K562 (cell line): ENCODE data around the gene TIMM8A. TPM values are rescaled to one million over a fixed set of nuclear protein-coding genes. Genes with fewer than 3 reads are reported as not detected.

Experiments
- CBFB ChIP-seq: sonication (generic); formaldehyde crosslinking; IDR thresholded peaks from 2 replicates; pipeline ENCODE4 v1.4.0; 2020; ENCODE audit warnings: mild to moderate bottlenecking, missing genetic modification reagents
- CBX5 ChIP-seq: IDR thresholded peaks from 2 replicates; pipeline ENCODE4 v1.6.1; 2014; ENCODE audit warnings: low read depth, borderline replicate concordance
- CEBPZ ChIP-seq: fragments of 150-350 bp; IDR thresholded peaks from 2 replicates; pipeline ENCODE4 v1.6.1; 2014; ENCODE audit warnings: low read depth, mild to moderate bottlenecking, low read length, borderline replicate concordance
- CHD4 ChIP-seq: fragments of 200-600 bp; sonication (generic); IDR thresholded peaks from 3 replicates; pipeline ENCODE4 v1.6.1; 2012; ENCODE audit warnings: low read depth, mild to moderate bottlenecking, mixed read lengths, low read length, inconsistent platforms; ENCODE audit not compliant: insufficient read depth, insufficient replicate concordance, poor library complexity, severe bottlenecking
- E2F3 ChIP-seq: fragments of 250-450 bp; sonication (Bioruptor Pico); IDR thresholded peaks from 2 replicates; pipeline ENCODE4 v1.4.0; 2020; ENCODE audit warnings: mild to moderate bottlenecking
- KAT7 ChIP-seq: sonication (generic); formaldehyde crosslinking; IDR thresholded peaks from 2 replicates; pipeline ENCODE4 v1.8.0; 2022; ENCODE audit warnings: missing genetic modification reagents, mild to moderate bottlenecking, borderline replicate concordance
- KAT8 ChIP-seq: fragments of 450-650 bp; IDR thresholded peaks from 2 replicates; pipeline ENCODE4 v1.6.1; 2016; ENCODE audit warnings: low read depth, mild to moderate bottlenecking
- MLLT1 ChIP-seq, 2 experiments: fragments of 450-650 bp; IDR thresholded peaks; 2 replicates each; pipeline ENCODE4 v1.6.1; 2016
- NFIC ChIP-seq: fragments of 450-650 bp; IDR thresholded peaks from 2 replicates; pipeline ENCODE4 v1.6.1; 2017; ENCODE audit warnings: mild to moderate bottlenecking, inconsistent platforms
- SOX6 ChIP-seq: fragments of 450-650 bp; IDR thresholded peaks from 2 replicates; pipeline ENCODE4 v1.6.1; 2014; ENCODE audit warnings: mild to moderate bottlenecking
- U2AF2 ChIP-seq: fragments of 200-400 bp; formaldehyde crosslinking; optimal IDR thresholded peaks from 2 replicates; pipeline ENCODE3; 2017; ENCODE audit warnings: low read depth, mild to moderate bottlenecking, low read length
- ZC3H11A ChIP-seq: IDR thresholded peaks from 2 replicates; pipeline ENCODE4 v1.6.1; 2012; ENCODE audit warnings: low read depth, low read length, improper control_type of control experiment
- ZFP91 ChIP-seq: sonication (generic); formaldehyde crosslinking; IDR thresholded peaks from 2 replicates; pipeline ENCODE4 v1.8.0; 2022; ENCODE audit warnings: mild to moderate bottlenecking, missing genetic modification reagents
- ZNF253 ChIP-seq: fragments of 250-450 bp; sonication (Bioruptor Pico); conservative IDR thresholded peaks from 2 replicates; pipeline ENCODE4 v1.6.1; 2021; ENCODE audit warnings: mild to moderate bottlenecking
- ZNF695 ChIP-seq: fragments of 450-650 bp; formaldehyde crosslinking; IDR thresholded peaks from 2 replicates; pipeline ENCODE4 v1.4.0; 2020; ENCODE audit warnings: mild to moderate bottlenecking, moderate library complexity
- ZNF79 ChIP-seq: fragments of 250-450 bp; sonication (Bioruptor Pico); IDR thresholded peaks from 2 replicates; pipeline ENCODE4 v1.4.0; 2020; ENCODE audit warnings: low read depth, mild to moderate bottlenecking, moderate library complexity
- polyA plus RNA-seq, 8 experiments: library from polyadenylated mRNA; depleted of rRNA in 4 of 8; stranded (reverse) in 5 of 8; unstranded in 3 of 8; fragments of >200 nt; fragmentation: Nextera tagmentation in 2 of 8; fragmentation: Illumina TruSeq in 1 of 8; extraction: Ambion mirVana in 2 of 8; extraction: Trizol in 1 of 8; gene quantifications; 2 replicates each; pipeline versions ENCODE4 v1.2.1 to v1.2.3, GENCODE V29; 2011 to 2014; ENCODE audit warnings: inconsistent platforms in 1 of 8, missing spikeins in 1 of 8
- total RNA-seq, 7 experiments: library from RNA; depleted of rRNA in 6 of 7; stranded (reverse); fragments of >200 nt in 6 of 7; fragmentation: Illumina TruSeq in 2 of 7; extraction: Trizol in 2 of 7; gene quantifications; 2 replicates each; pipeline versions ENCODE4 v1.2.1 to v1.2.3, GENCODE V29; 2011 to 2021; ENCODE audit warnings: low replicate concordance in 1 of 7
- TF ChIP-seq, protein P1 (sequence below): fragments of 450-650 bp; IDR thresholded peaks from 2 replicates; pipeline ENCODE4 v1.6.1; 2016; ENCODE audit warnings: antibody characterized with exemption
- TF ChIP-seq, protein P2 (sequence below): fragments of 450-650 bp; IDR thresholded peaks from 2 replicates; pipeline ENCODE4 v1.6.1; 2014; ENCODE audit warnings: low read depth, mild to moderate bottlenecking, moderate library complexity, borderline replicate concordance

The TIMM8A gene
- total and polyA plus RNA-seq, 9 of the 15 experiments (the other 6 are each of a cell fraction or from before 2014, with no cell fraction given), result 10.9 to 132 (median 41.1) TPM

DNA sequence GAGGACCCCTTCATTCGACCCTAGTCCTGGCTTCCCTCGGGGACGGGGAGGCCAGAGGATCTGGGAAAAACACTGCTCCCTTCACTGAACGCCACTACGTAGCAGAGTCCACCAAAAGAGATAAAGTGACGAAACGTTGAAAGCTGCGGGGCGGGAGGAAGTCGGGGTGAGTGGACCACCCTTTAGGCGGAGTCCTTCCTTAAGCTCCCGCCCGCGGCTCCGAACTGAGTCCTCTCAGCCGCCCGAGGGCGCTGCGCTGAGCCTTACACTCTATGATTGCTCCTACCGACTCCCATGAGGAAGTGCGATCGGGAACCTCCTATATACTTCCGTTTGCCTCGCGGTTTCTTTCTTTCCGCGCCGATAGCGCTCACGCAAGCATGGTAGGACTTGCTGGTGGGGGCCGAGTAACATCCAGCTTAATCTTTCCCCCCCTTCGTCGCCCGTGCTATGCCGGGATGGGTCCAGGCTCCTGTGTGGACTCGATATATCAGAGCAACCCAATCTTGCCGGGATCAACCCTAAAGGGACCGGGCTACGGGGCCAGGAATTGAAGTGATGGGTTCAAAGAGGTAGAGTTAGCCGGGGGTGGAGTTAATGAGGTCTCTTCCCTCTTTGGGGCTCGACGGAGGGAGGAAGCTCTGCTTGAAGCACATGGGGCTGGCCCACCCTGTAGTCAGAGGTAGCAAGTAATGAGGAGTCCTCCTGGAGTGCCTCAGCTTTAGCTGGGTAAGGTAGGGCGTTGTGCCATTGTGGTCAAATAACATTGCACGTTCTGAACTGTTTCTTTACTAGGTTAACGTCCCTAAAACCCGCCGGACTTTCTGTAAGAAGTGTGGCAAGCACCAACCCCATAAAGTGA, 42.4 kb upstream of the TIMM8A start, which contains the start of gene RPL36A (continued):
- TF ChIP-seq CHD4 (no peak), SOX6 (peak; percentile 61; the same call in 1 of the 2 replicates), ZNF695 (CRISPR knock-in tag) (no peak), ZFP91 (CRISPR knock-in tag) (no peak), KAT7 (CRISPR knock-in tag) (peak; percentile 27; the same call in 1 of the 2 replicates), E2F3 (CRISPR knock-in tag) (no peak), CEBPZ (no peak), MLLT1 (IDR thresholded peaks at IDR 0.05) (peak; percentile 43 to 55; a peak in 2 of 4 replicates), U2AF2 (no peak), ZNF253 (CRISPR knock-in tag) (no peak), KAT8 (no peak), NFIC (peak; percentile 40; the same call in 1 of the 2 replicates), ZNF79 (CRISPR knock-in tag) (no peak), CBFB (CRISPR knock-in tag) (no peak), ZC3H11A (no peak), CBX5 (no peak)
- TF ChIP-seq, protein P1, sequence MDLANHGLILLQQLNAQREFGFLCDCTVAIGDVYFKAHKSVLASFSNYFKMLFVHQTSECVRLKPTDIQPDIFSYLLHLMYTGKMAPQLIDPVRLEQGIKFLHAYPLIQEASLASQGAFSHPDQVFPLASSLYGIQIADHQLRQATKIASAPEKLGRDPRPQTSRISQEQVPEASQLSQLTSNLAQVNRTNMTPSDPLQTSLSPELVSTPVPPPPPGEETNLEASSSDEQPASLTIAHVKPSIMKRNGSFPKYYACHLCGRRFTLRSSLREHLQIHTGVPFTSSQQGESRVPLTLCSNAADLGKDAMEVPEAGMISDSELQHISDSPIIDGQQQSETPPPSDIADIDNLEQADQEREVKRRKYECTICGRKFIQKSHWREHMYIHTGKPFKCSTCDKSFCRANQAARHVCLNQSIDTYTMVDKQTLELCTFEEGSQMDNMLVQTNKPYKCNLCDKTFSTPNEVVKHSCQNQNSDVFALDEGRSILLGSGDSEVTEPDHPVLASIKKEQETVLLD, result no peak
- TF ChIP-seq, protein P2, sequence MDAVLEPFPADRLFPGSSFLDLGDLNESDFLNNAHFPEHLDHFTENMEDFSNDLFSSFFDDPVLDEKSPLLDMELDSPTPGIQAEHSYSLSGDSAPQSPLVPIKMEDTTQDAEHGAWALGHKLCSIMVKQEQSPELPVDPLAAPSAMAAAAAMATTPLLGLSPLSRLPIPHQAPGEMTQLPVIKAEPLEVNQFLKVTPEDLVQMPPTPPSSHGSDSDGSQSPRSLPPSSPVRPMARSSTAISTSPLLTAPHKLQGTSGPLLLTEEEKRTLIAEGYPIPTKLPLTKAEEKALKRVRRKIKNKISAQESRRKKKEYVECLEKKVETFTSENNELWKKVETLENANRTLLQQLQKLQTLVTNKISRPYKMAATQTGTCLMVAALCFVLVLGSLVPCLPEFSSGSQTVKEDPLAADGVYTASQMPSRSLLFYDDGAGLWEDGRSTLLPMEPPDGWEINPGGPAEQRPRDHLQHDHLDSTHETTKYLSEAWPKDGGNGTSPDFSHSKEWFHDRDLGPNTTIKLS, result peak; percentile 64; the same call in 1 of the 2 replicates
